AG09319 (cell line): ENCODE results near the gene PHACTR3.

Experiments
- DNase-seq: peaks from one replicate; pipeline ENCODE4 v3.0.0-alpha.2; 2010; ENCODE audit warnings: low read depth; ENCODE audit errors: extremely low read depth
- CTCF ChIP-seq: IDR thresholded peaks from 2 replicates; pipeline ENCODE4 v1.5.1; 2011; ENCODE audit warnings: low read depth, mild to moderate bottlenecking, inconsistent platforms, low read length, moderate library complexity

The PHACTR3 gene

GRCh38 chr20:59832406-59833363 is 228.3 kb downstream of the PHACTR3 start:
- DNase-seq = no peak
- no peak for TF ChIP-seq CTCF

GRCh38 chr20:59835057-59835447 is 230.7 kb downstream of the PHACTR3 start:
- DNase-seq = no peak
- TF ChIP-seq CTCF = no peak

- TF ChIP-seq CTCF = no peak
- no peak for DNase-seq
These were observed 231.4 kb downstream of the PHACTR3 start for GRCh38 chr20:59835448-59836395.

- no peak for DNase-seq
- no peak for TF ChIP-seq CTCF
These were observed 232.4 kb downstream of the PHACTR3 start for GRCh38 chr20:59836767-59837166.

GRCh38 chr20:59837623-59838394 is 233.5 kb downstream of the PHACTR3 start:
- no peak for TF ChIP-seq CTCF
- DNase-seq = no peak

GRCh38 chr20:59839400-59839799 is 235.1 kb downstream of the PHACTR3 start:
- no peak for TF ChIP-seq CTCF
- no peak for DNase-seq
